ENCODE results near the gene KRT12. TPM values are rescaled to one million over a fixed set of nuclear protein-coding genes. Genes with fewer than 3 reads are reported as not detected.

Gene KRT12
- not detected for total RNA-seq

GRCh38 chr17:40866838-40867237, at the start of gene KRT12:
Gene KRT12, minus strand, starts transcription at chr17:40867223. Its CDS starts 37 bp downstream, at chr17:40867186.
- no peak for TF ChIP-seq POLR2AphosphoS5 (IDR thresholded peaks at IDR 0.05; ENCODE audit: insufficient read depth in 1 of 2, low read depth in 1 of 2)
- no peak for TF ChIP-seq CTCF (IDR thresholded peaks at IDR 0.05)
- no peak for TF ChIP-seq POLR2A (IDR thresholded peaks at IDR 0.05)
- Histone ChIP-seq H3K9me3 (no peaks in the 10 kb centered on the region), H3K4me1 (no peaks in the 10 kb centered on the region), H3K27ac (no peak within 1 kb of the TSS), H3K4me3 (no peak within 1 kb of the TSS), H3K36me3 (no peaks in the 10 kb centered on the region), H3K27me3 (no peaks in the 10 kb centered on the region)
- no peak for DNase-seq (ENCODE audit: extremely low spot score in 2 of 2)
- intact Hi-C loops (cut with DNase I) = no loop called here

- no peaks in the 10 kb centered on the region for H3K36me3 ChIP-seq
- peaks cover 32% of the 10 kb centered on the region for H3K4me1 ChIP-seq
- H3K4me3 ChIP-seq = no peak overlapping the region
- H3K27me3 ChIP-seq = no peaks in the 10 kb centered on the region
- DNase-seq (ENCODE audit: extremely low spot score in 2 of 2) = no peak
- no peaks in the 10 kb centered on the region for H3K9me3 ChIP-seq
- intact Hi-C loops (cut with DNase I) = loop anchor here (10.0 kb wide), 1 partner anchor 638 kb away; no protein-coding TSS in a partner anchor
- peak overlapping the region; percentile 12 for H3K27ac ChIP-seq
- TF ChIP-seq POLR2A (IDR thresholded peaks at IDR 0.05) = no peak
- TF ChIP-seq CTCF (IDR thresholded peaks at IDR 0.05) = no peak
- TF ChIP-seq POLR2AphosphoS5 (IDR thresholded peaks at IDR 0.05; ENCODE audit: insufficient read depth in 1 of 2, low read depth in 1 of 2) = no peak
Observed at GRCh38 chr17:40916366-40916765, 49.3 kb upstream of the KRT12 start.

GRCh38 chr17:40915721-40916256, 48.8 kb upstream of the KRT12 start:
- Histone ChIP-seq H3K27ac (peak overlapping the region; percentile 12), H3K36me3 (no peaks in the 10 kb centered on the region), H3K27me3 (no peaks in the 10 kb centered on the region), H3K4me3 (no peak overlapping the region), H3K4me1 (peaks cover 38% of the 10 kb centered on the region), H3K9me3 (no peaks in the 10 kb centered on the region)
- no peak for DNase-seq (ENCODE audit: extremely low spot score in 2 of 2)
- intact Hi-C loops (cut with DNase I) = loop anchor here (10.0 kb wide), 1 partner anchor 639 kb away; no protein-coding TSS in a partner anchor
- TF ChIP-seq POLR2AphosphoS5 (IDR thresholded peaks at IDR 0.05; ENCODE audit: insufficient read depth in 1 of 2, low read depth in 1 of 2) (no peak), POLR2A (IDR thresholded peaks at IDR 0.05) (no peak), CTCF (IDR thresholded peaks at IDR 0.05) (no peak)

GRCh38 chr17:40915199-40915661, 48.2 kb upstream of the KRT12 start:
- H3K27ac ChIP-seq = peak overlapping the region; percentile 12
- H3K4me1 ChIP-seq = peaks cover 40% of the 10 kb centered on the region
- H3K27me3 ChIP-seq = no peaks in the 10 kb centered on the region
- peak in 1 of 2 donors; percentile 81 for TF ChIP-seq POLR2AphosphoS5 (IDR thresholded peaks at IDR 0.05; ENCODE audit: insufficient read depth in 1 of 2, low read depth in 1 of 2)
- no peak for TF ChIP-seq POLR2A (IDR thresholded peaks at IDR 0.05)
- no peak overlapping the region for H3K4me3 ChIP-seq
- no peaks in the 10 kb centered on the region for H3K36me3 ChIP-seq
- no peak for DNase-seq (ENCODE audit: extremely low spot score in 2 of 2)
- intact Hi-C loops (cut with DNase I) = loop anchor here (10.0 kb wide), 1 partner anchor 640 kb away; no protein-coding TSS in a partner anchor
- H3K9me3 ChIP-seq = no peaks in the 10 kb centered on the region

- Histone ChIP-seq H3K9me3 (no peaks in the 10 kb centered on the region), H3K27me3 (no peaks in the 10 kb centered on the region), H3K4me1 (peaks cover 49% of the 10 kb centered on the region), H3K36me3 (no peaks in the 10 kb centered on the region), H3K4me3 (no peak overlapping the region), H3K27ac (no peak overlapping the region)
- intact Hi-C loops (cut with DNase I) = loop anchor here (10.0 kb wide), 1 partner anchor 641 kb away; no protein-coding TSS in a partner anchor
- TF ChIP-seq CTCF (IDR thresholded peaks at IDR 0.05) = no peak
- TF ChIP-seq POLR2AphosphoS5 (IDR thresholded peaks at IDR 0.05; ENCODE audit: insufficient read depth in 1 of 2, low read depth in 1 of 2) = no peak
- TF ChIP-seq POLR2A (IDR thresholded peaks at IDR 0.05) = no peak
- DNase-seq (ENCODE audit: extremely low spot score in 2 of 2) = no peak
Observed at GRCh38 chr17:40914075-40914855, 47.2 kb upstream of the KRT12 start.
